GM19035 (cell line): ENCODE results near the gene CACNA1C.

Source experiments
- ATAC-seq: cut with Tn5 transposase; IDR thresholded peaks from one replicate; pipeline ENCODE4 v1.9.1; 2021; ENCODE audit not compliant: unreplicated experiment

CACNA1C gene

GRCh38 chr12:2192231-2192630, 139.4 kb downstream of the CACNA1C start:
- no peak for ATAC-seq

- ATAC-seq, result no peak
Measured at GRCh38 chr12:2194060-2194459, 141.3 kb downstream of the CACNA1C start.

- no peak for ATAC-seq
Measured at GRCh38 chr12:2194571-2194970, 141.8 kb downstream of the CACNA1C start.

- no peak for ATAC-seq
Measured at GRCh38 chr12:2195085-2195484, 142.3 kb downstream of the CACNA1C start.

GRCh38 chr12:2198005-2198501, 145.3 kb downstream of the CACNA1C start:
- ATAC-seq, result no peak

- no peak for ATAC-seq
Measured at GRCh38 chr12:2198542-2198941, 145.8 kb downstream of the CACNA1C start.

GRCh38 chr12:2205996-2206395, 153.2 kb downstream of the CACNA1C start:
- no peak for ATAC-seq

GRCh38 chr12:2208837-2209635, 156.2 kb downstream of the CACNA1C start:
- no peak for ATAC-seq

- no peak for ATAC-seq
Measured at GRCh38 chr12:2211119-2211518, 158.3 kb downstream of the CACNA1C start.

- ATAC-seq, result no peak
Measured at GRCh38 chr12:2212537-2212936, 159.8 kb downstream of the CACNA1C start.

- no peak for ATAC-seq
Measured at GRCh38 chr12:2212971-2213869, 160.4 kb downstream of the CACNA1C start.

GRCh38 chr12:2214411-2214810, 161.6 kb downstream of the CACNA1C start:
- ATAC-seq, result no peak

GRCh38 chr12:2215709-2216560, 163.1 kb downstream of the CACNA1C start:
- ATAC-seq, result no peak

GRCh38 chr12:2218706-2219105, 165.9 kb downstream of the CACNA1C start:
- no peak for ATAC-seq

GRCh38 chr12:2221030-2221621, 168.3 kb downstream of the CACNA1C start:
- ATAC-seq, result no peak

- no peak for ATAC-seq
Measured at GRCh38 chr12:2222691-2223090, 169.9 kb downstream of the CACNA1C start.

- ATAC-seq, result no peak
Measured at GRCh38 chr12:2224961-2225360, 172.2 kb downstream of the CACNA1C start.

GRCh38 chr12:2225696-2226095, 172.9 kb downstream of the CACNA1C start:
- no peak for ATAC-seq

- ATAC-seq, result no peak
Measured at GRCh38 chr12:2226641-2227040, 173.9 kb downstream of the CACNA1C start.

- ATAC-seq, result no peak
Measured at GRCh38 chr12:2227360-2227759, 174.6 kb downstream of the CACNA1C start.

- ATAC-seq, result no peak
Measured at GRCh38 chr12:2228535-2228934, 175.7 kb downstream of the CACNA1C start.
